Left ventricle myocardium inferior (tissue), 1 donor: ENCODE data around the gene MLH1. TPM values are rescaled to one million over a fixed set of nuclear protein-coding genes. Genes with fewer than 3 reads are reported as not detected.
A peak's percentile ranks its signal among the peaks of the same experiment; 100 is the strongest.

Experiments
- DNase-seq: peaks from one replicate; pipeline ENCODE4 v3.0.0-alpha.2; 2020
- H3K27ac ChIP-seq: fragments of 200-600 bp; replicated peaks from 2 replicates; pipeline ENCODE4 v1.8.0; 2021
- H3K27me3 ChIP-seq: fragments of 200-600 bp; 2 replicates; pipeline ENCODE4 v1.8.0; 2021; ENCODE audit warnings: low read depth
- H3K36me3 ChIP-seq: fragments of 200-600 bp; 2 replicates; pipeline ENCODE4 v1.8.0; 2021
- H3K4me1 ChIP-seq: fragments of 200-600 bp; 2 replicates; pipeline ENCODE4 v1.8.0; 2021
- H3K4me3 ChIP-seq: fragments of 200-600 bp; 2 replicates; pipeline ENCODE4 v1.8.0; 2021; ENCODE audit warnings: mild to moderate bottlenecking, moderate library complexity
- H3K9me3 ChIP-seq: fragments of 200-600 bp; replicated peaks from 2 replicates; pipeline ENCODE4 v1.8.0; 2021
- CTCF ChIP-seq: fragments of 200-600 bp; IDR thresholded peaks from 2 replicates; pipeline ENCODE4 v1.8.0; 2021; ENCODE audit warnings: antibody characterized with exemption, mild to moderate bottlenecking, borderline replicate concordance
- intact Hi-C: fragments of 100-400 bp; cut with micrococcal nuclease; formaldehyde crosslinking; loops from one replicate; pipeline ENCODE4 v1.11.0; 2022
- total RNA-seq: library from RNA; stranded (reverse); fragmentation: NEBNext Ultra II Directional; extraction: Animal tissue kit (Norgen Biotek cat#: 25700); gene quantifications from one replicate; pipeline ENCODE4 v1.2.1, GENCODE V29; 2021
- donor health status: DM: no; HTN: yes; CAD: no; lungs with severe emphysema.

Gene MLH1
- total RNA-seq, 1 donor from 2014 or later = 55.6 TPM

- Histone ChIP-seq H3K9me3 (no peaks in the 10 kb centered on the region), H3K36me3 (peaks cover 50% of the 10 kb centered on the region)
- no peak for TF ChIP-seq CTCF
These were observed 79.6 kb downstream of the MLH1 start for GRCh38 chr3:37072892-37073291.

GRCh38 chr3:37074178-37074577 is 80.9 kb downstream of the MLH1 start:
- DNase-seq = no peak
- no peak for TF ChIP-seq CTCF
- Histone ChIP-seq H3K4me3 (no peak overlapping the region), H3K27me3 (no peaks in the 10 kb centered on the region), H3K27ac (no peak overlapping the region), H3K4me1 (peaks cover 13% of the 10 kb centered on the region), H3K36me3 (peaks cover 46% of the 10 kb centered on the region), H3K9me3 (no peaks in the 10 kb centered on the region)
- intact Hi-C loops = no loop called here

More at GRCh38 chr3:37072892-37073291, 79.6 kb downstream of the MLH1 start:
- Histone ChIP-seq H3K4me3 (no peak overlapping the region), H3K27me3 (no peaks in the 10 kb centered on the region), H3K4me1 (peaks cover 13% of the 10 kb centered on the region), H3K27ac (peak overlapping the region; percentile 2)
- DNase-seq = no peak
- intact Hi-C loops = no loop called here

- no peak overlapping the region for H3K4me3 ChIP-seq
- peaks cover 13% of the 10 kb centered on the region for H3K4me1 ChIP-seq
- no peak for DNase-seq
- H3K36me3 ChIP-seq = peaks cover 61% of the 10 kb centered on the region
- no peaks in the 10 kb centered on the region for H3K27me3 ChIP-seq
- H3K9me3 ChIP-seq = no peaks in the 10 kb centered on the region
- H3K27ac ChIP-seq = no peak overlapping the region
- TF ChIP-seq CTCF = no peak
- intact Hi-C loops = no loop called here
These were observed 82.6 kb downstream of the MLH1 start for GRCh38 chr3:37075955-37076354.

- Histone ChIP-seq H3K4me1 (peaks cover 8% of the 10 kb centered on the region), H3K27me3 (no peaks in the 10 kb centered on the region), H3K36me3 (peaks cover 66% of the 10 kb centered on the region), H3K4me3 (no peak overlapping the region), H3K27ac (no peak overlapping the region), H3K9me3 (no peaks in the 10 kb centered on the region)
- no peak for DNase-seq
- intact Hi-C loops = no loop called here
- TF ChIP-seq CTCF = no peak
These were observed 89.0 kb downstream of the MLH1 start for GRCh38 chr3:37082317-37082716.

GRCh38 chr3:37086918-37087317 is 93.6 kb downstream of the MLH1 start:
- Histone ChIP-seq H3K4me3 (no peak overlapping the region), H3K4me1 (peaks cover 13% of the 10 kb centered on the region), H3K36me3 (peaks cover 71% of the 10 kb centered on the region), H3K27ac (no peak overlapping the region), H3K9me3 (no peaks in the 10 kb centered on the region), H3K27me3 (no peaks in the 10 kb centered on the region)
- no peak for TF ChIP-seq CTCF
- DNase-seq = no peak
- intact Hi-C loops = no loop called here

- H3K4me3 ChIP-seq = no peak overlapping the region
- H3K36me3 ChIP-seq = peaks cover 67% of the 10 kb centered on the region
- intact Hi-C loops = no loop called here
- H3K9me3 ChIP-seq = no peaks in the 10 kb centered on the region
- no peak overlapping the region for H3K27ac ChIP-seq
- peaks cover 23% of the 10 kb centered on the region for H3K4me1 ChIP-seq
- DNase-seq = no peak
- H3K27me3 ChIP-seq = no peaks in the 10 kb centered on the region
- TF ChIP-seq CTCF = no peak
These were observed 94.6 kb downstream of the MLH1 start for GRCh38 chr3:37087870-37088269.
